GM18505 (cell line): Measurements from ENCODE around the gene SNURF.
"Not testable (repeated sequence)": the region's sequence is repeated elsewhere in the genome, so short reads cannot be mapped to it uniquely, and the experiment has no call there.

Source experiments
- ATAC-seq: cut with Tn5 transposase; IDR thresholded peaks from one replicate; pipeline ENCODE4 v1.9.1; 2021; ENCODE audit not compliant: unreplicated experiment
- POLR2A ChIP-seq: IDR thresholded peaks from 4 replicates; pipeline ENCODE4 v1.6.1; 2011; ENCODE audit warnings: borderline replicate concordance; ENCODE audit not compliant: insufficient read depth, insufficient read length; ENCODE audit errors: extremely low read depth

Gene SNURF

DNA sequence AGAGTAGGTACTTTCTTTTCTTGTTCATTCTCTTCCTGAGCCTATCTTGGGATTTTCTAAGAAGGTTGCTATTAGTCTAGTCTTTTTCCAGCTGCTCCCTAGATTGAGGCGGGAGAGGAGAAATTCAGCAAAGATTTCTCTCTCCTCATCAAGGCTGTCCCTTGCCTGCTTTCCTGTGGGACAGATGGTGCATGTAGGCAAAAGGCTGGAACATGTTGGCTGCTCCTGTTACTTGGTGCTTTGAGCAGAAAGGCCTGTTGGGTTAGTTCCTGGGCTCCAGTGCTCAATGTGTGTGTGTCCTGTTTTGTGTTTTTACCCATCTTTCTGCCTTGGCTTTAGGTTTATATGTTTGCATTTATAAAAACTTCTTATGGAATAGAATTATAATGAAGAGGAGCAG, 9.1 kb upstream of the SNURF start:
- ATAC-seq, result no peak
- TF ChIP-seq POLR2A, result no peak

DNA sequence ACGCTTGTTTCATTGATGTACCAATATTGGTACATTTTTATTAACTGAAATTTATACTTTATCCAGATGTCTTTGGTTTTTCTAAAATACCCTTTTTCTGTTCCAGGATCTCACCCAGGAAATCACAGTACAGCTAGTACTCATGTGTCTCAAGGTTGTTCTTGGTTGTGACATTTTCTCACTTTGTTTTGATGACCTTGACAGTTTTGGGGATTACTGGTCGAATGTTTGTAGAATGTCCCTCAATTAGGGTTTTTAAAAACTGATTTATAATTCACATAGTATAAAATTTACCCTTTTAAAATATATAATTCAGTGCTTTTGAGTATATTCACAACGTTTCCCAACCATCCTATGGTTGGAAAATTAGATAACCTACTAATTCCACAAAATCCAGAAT, 6.3 kb upstream of the SNURF start:
- no peak for ATAC-seq
- TF ChIP-seq POLR2A, result no peak

DNA sequence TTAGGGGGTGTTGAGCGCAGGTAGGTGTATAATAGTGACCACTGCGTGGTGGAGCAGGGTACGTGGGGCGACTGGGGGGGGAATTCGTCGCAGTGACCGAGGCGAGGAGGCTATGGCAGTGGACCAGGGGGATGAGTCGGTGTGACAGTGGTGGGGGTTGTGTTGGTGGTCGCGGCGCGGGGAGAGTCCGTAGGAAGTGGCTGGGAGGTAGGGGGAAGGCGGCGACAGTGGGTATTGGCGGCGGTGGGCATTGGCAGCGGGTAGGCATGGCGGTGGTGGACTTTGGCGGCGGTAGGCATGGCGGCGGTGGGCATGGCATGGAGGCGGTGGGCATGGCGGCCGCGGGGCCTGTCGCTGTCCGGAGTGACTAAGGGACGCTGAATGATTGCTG, 739 bp downstream of the SNURF start:
- ATAC-seq, result no peak
- no peak for TF ChIP-seq POLR2A

DNA sequence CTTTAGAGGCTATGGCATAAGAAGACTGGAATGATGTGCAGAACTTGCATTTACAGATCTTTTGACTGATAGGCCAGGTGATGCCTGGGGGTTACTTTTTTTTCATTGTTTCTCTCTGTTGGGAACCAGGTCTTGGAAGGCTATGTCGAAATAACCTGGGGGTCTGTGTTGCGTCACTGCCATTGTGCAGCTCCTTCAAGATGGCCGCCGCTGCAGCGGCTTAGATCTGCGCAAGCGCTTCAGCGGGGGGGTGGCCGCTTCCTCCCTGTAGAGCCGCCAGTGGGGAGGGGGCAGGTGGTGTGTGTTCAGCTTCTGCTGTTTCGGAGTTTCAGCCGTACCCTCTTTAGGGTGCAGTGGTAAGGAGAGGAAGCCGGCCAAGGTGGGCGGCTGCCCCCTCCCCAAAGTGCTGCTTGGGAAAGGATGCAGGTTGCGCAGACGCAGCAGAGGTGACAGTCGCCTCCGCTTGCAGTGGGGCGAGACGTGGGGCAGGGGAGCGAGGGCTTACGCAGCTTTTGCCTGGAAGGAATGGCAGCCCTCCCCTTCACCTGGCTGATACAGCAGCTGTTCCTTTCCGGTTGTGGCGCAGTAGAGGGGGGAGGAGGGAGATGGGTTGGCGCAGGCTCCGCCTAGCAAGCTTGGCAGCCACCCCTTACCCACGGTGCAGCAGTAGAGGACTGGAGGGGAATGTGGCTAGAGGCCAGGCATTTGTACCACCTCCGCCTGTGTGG, 1.5 kb downstream of the SNURF start:
- peak; percentile 79 for ATAC-seq
- TF ChIP-seq POLR2A, result peak; percentile 41

DNA sequence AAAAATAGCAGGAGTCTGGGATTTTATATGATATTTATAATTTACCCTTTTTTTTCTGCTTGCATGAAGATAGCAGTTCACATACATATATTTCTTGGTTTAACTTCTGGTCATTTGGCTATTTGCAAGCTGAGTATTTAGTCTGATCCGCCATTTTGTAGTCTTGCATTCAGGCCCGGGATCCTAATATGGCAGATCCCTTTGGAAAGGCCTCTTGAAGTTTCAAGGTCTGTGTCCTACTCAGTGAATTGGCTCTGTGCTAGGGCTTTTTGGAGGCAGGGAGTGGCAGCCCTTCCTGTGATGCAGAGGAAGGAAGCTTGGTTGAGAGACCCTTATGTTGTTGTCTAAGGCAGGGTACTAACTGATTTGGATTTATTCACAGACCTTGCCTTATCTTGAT, 2.9 kb downstream of the SNURF start:
- ATAC-seq, result no peak
- no peak for TF ChIP-seq POLR2A

DNA sequence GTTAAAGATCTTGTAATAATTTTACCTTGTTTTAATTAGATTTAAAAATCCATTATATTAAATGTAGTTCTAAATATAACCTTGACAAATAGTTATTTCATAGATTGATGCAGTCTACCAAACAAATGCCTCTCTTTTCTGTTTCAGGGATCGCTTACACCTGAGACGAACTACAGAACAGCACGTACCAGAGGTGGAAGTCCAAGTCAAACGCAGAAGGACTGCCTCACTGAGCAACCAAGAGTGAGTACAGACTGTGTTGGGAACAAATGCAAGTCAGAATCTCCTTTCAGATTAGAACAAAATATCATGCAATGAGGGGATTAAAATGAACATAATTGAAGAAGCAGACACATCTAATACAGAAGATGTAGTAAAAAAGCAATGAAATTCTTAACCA, 7.2 kb downstream of the SNURF start:
- TF ChIP-seq POLR2A, result no peak
- no peak for ATAC-seq

DNA sequence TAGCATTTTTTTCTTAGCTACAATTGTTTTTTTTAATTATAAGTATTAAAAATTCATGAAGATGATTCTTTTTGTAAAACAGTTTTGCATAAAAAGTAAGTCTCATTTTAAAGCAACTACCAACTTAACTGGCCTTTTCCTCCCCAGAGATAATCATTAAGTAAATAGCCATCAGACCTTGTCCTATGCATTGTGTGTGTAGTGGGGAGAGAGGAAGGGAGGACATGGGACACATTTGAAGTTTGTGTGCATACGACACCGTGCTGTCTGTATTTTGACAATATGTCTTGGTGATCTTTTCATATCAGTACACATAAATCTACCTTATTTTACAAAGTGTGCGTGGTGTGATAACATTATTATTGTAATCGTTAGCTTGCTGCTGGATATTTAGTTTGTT, 8.1 kb downstream of the SNURF start:
- no peak for ATAC-seq
- no peak for TF ChIP-seq POLR2A

DNA sequence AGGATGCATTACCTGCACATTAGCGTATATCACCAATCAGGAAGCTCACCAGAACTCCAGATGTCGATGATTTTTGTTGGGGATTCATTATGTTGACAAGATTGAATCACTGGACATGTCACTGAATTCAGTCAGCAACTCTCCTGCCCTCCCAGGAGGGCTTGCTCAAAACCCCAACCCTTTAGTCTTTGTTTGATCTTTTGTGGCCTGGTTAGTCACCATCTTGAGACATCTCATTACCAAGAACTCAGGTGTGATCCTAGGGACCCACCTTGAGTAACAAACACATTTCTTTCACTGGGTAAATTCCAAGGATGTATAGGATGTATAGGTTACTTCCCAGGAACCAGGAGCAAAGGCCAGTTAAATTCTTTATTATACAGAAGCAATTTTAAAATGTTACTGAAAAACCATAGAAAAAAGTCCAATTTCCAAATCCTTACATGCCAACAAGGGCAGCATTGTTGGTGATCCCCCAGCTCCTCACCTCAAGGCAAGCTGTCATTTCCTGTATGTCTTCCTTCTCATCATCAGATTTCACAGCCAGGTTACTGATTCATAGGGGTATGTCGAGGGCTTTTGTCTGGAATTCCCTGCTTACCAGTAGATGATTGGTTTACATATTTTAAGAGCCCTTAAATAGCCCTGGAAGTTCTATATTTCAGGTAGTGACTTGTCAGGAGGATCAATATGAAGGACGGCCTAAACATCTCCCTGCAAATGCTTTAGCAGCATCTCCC, 11.7 kb downstream of the SNURF start:
- no peak for ATAC-seq
- no peak for TF ChIP-seq POLR2A

DNA sequence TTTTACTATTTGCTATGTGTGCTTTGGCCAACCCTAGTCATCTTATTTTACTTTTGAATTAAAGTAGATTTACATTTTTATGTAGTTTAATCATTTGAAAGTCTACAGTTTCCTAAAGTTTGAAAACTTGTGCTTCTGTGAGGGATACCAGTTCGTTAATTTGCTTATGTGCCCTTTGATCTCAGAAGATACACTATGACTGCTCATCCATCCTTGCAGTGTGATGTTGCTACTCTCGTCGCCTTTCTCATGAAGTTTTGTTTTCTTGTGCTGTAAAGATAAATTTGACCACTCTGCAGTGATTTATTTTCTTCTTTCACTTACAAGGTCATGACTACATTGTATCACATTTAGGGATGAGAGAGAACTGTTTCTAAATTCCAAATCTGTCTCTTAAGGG, 16.3 kb downstream of the SNURF start:
- ATAC-seq, result no peak
- TF ChIP-seq POLR2A, result no peak

DNA sequence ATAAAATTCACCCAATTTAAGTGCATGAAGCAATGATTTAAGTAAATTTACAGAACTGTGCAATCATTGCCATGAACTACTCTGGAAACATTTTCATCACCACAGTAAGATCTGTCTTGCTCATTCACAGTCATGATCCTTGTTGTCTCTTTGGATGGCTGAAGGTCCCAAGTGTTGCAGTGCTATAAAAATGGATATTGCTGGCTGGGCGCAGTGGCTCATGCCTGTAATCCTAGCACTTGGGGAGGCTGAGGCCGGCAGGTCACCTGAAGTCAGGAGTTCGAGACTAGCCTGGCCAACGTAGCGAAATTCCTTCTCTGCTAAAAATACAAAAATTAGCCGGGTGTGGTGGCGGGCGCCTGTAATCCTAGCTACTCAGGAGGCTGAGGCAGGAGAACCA, 17.0 kb downstream of the SNURF start:
- no peak for ATAC-seq
- no peak for TF ChIP-seq POLR2A

DNA sequence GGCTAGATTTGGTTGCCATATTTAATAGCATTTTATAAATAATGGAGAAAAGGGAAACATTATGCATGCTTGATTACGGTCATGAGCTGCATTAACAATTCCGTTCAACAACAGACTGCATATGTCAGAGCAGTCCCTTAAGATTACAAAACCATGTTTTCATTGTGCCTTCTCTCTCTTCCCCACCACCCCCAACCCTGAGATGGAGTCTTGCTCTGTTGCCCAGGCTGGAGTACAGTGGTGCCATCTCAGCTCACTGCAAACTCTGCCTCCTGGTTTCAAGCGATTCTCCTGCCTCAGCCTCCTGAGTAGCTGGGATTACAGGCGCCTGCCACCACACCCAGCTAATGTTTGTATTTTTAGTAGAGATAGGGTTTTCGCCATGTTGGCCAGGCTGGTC, 17.9 kb downstream of the SNURF start:
- ATAC-seq, result not testable (repeated sequence)

DNA sequence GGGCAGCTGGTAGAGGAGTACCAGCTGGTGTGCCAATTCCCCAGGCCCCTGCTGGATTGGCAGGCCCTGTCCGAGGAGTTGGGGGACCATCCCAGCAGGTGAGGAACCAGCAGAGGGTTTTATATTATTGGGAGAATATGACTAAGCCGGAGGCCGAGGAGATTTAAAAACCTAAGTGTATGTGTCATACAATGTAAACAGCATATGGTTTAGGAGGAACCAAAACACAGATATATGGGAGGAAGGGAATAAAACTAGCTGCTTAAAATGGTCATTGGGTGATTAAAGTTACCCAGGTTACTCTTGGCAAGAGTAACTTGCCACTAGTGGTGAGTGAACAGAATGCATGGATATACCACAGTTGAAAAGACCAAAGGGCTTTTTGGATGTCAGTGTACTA, 22.1 kb downstream of the SNURF start:
- no peak for TF ChIP-seq POLR2A
- no peak for ATAC-seq

DNA sequence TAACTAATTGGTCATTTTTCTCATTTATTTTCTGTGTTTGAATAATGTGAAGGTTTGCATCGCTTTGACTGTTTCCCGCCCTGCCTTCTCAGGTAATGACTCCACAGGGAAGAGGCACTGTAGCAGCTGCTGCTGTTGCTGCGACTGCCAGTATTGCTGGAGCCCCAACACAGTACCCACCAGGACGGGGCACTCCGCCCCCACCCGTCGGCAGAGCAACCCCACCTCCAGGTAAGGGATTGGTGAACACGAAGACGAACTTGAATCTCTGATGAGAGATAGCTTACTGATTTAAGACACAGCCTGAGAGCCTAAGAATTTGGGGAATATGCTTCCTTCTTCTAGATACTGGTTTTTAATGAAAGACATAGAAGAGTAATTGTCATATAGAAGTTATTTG, 22.9 kb downstream of the SNURF start:
- ATAC-seq, result no peak
- no peak for TF ChIP-seq POLR2A

DNA sequence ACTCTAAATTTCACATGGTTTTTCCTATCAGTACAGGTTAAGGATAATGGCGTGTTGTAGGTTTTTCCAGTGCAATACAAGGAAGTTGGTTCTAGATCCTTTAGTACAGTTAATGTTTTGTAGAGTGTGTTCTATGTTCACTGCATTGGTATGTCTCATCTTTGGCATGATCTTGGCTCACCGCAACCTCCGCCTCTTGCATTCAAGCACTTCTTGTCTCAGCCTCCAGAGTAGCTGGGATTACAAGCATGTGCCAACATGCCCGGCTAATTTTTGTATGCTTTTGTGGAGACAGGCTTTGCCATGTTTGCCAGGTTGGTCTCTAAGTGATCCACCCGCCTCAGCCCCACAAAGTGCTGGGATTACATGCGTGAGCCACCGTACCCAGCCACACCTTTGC, 30.4 kb downstream of the SNURF start:
- TF ChIP-seq POLR2A, result no peak
- ATAC-seq, result no peak
